WERI-Rb-1 (cell line): ENCODE data around the gene PCDHGC4.

Experiments
- DNase-seq: peaks from one replicate; pipeline ENCODE4 v3.0.0-alpha.2; 2020
- H3K27ac ChIP-seq: fragments of 250-450 bp; sonication (Bioruptor Pico); 2 replicates; pipeline ENCODE4 v1.5.1; 2020; ENCODE audit warnings: mild to moderate bottlenecking, moderate library complexity
- H3K27me3 ChIP-seq: fragments of 250-450 bp; sonication (Bioruptor Pico); 2 replicates; pipeline ENCODE4 v1.5.1; 2021; ENCODE audit warnings: mild to moderate bottlenecking, low read depth, moderate library complexity; ENCODE audit not compliant: insufficient read depth, severe bottlenecking
- H3K36me3 ChIP-seq: fragments of 250-450 bp; sonication (Bioruptor Pico); 2 replicates; pipeline ENCODE4 v1.5.1; 2020; ENCODE audit warnings: mild to moderate bottlenecking, moderate library complexity
- H3K4me3 ChIP-seq: 2 replicates; pipeline ENCODE4 v1.5.1; 2011; ENCODE audit warnings: low read depth, mild to moderate bottlenecking, control low read depth, low read length
- H3K9me3 ChIP-seq: fragments of 250-450 bp; sonication (Bioruptor Pico); 2 replicates; pipeline ENCODE4 v1.5.1; 2021; ENCODE audit warnings: mild to moderate bottlenecking, moderate library complexity; ENCODE audit not compliant: severe bottlenecking
- CTCF ChIP-seq: IDR thresholded peaks from 2 replicates; pipeline ENCODE4 v1.5.1; 2011; ENCODE audit warnings: low read depth, mild to moderate bottlenecking, control low read depth, inconsistent platforms, low read length

The PCDHGC4 gene

GRCh38 chr5:141486091-141486490 lies 1.3 kb downstream of the PCDHGC4 start:
- Histone ChIP-seq H3K9me3 (no peaks in the 10 kb centered on the region), H3K27ac (no peak overlapping the region), H3K27me3 (no peaks in the 10 kb centered on the region), H3K36me3 (no peaks in the 10 kb centered on the region), H3K4me3 (no peak overlapping the region)
- TF ChIP-seq CTCF, result no peak
- DNase-seq, result no peak

- DNase-seq, result no peak
- H3K4me3 ChIP-seq, result no peak overlapping the region
- no peaks in the 10 kb centered on the region for H3K27me3 ChIP-seq
- TF ChIP-seq CTCF, result no peak
- no peak overlapping the region for H3K27ac ChIP-seq
- no peaks in the 10 kb centered on the region for H3K36me3 ChIP-seq
- H3K9me3 ChIP-seq, result no peaks in the 10 kb centered on the region
These were observed 2.3 kb downstream of the PCDHGC4 start for GRCh38 chr5:141487131-141487530.

- Histone ChIP-seq H3K4me3 (no peak within 1 kb of the TSS), H3K27ac (no peak within 1 kb of the TSS), H3K9me3 (no peaks in the 10 kb centered on the region), H3K36me3 (no peaks in the 10 kb centered on the region), H3K27me3 (no peaks in the 10 kb centered on the region)
- no peak for TF ChIP-seq CTCF
- no peak for DNase-seq
These were observed 4.0 kb downstream of the PCDHGC4 start, which contains the start of gene PCDHGC5 for GRCh38 chr5:141488591-141489561. Gene PCDHGC5 (plus strand): TSS chr5:141489081. CDS start chr5:141489241, 160 bp downstream.

GRCh38 chr5:141489841-141490240 lies 5.0 kb downstream of the PCDHGC4 start:
- Histone ChIP-seq H3K9me3 (no peaks in the 10 kb centered on the region), H3K4me3 (no peak overlapping the region), H3K36me3 (no peaks in the 10 kb centered on the region), H3K27me3 (no peaks in the 10 kb centered on the region), H3K27ac (no peak overlapping the region)
- TF ChIP-seq CTCF, result no peak
- no peak for DNase-seq

- H3K27me3 ChIP-seq, result no peaks in the 10 kb centered on the region
- no peak overlapping the region for H3K4me3 ChIP-seq
- H3K36me3 ChIP-seq, result no peaks in the 10 kb centered on the region
- H3K27ac ChIP-seq, result no peak overlapping the region
- DNase-seq, result no peak
- TF ChIP-seq CTCF, result no peak
- H3K9me3 ChIP-seq, result no peaks in the 10 kb centered on the region
These were observed 5.4 kb downstream of the PCDHGC4 start for GRCh38 chr5:141490271-141490670.
